Activated CD4-positive, CD25-positive, alpha-beta regulatory T cell treated with anti-CD3 and anti-CD28 coated beads, Interleukin-2, amount 50 U/mL, for 16 hours (primary cell): ENCODE results near the gene STBD1.
"Not testable (repeated sequence)": the region's sequence is repeated elsewhere in the genome, so short reads cannot be mapped to it uniquely, and the experiment has no call there.

Experiments
- DNase-seq: peaks from one replicate; pipeline ENCODE4 v3.0.0-alpha.2; 2020; ENCODE audit warnings: low read depth, low spot score

Gene STBD1

GRCh38 chr4:76283900-76284299, 22.6 kb upstream of the STBD1 start:
- DNase-seq, result no peak

- DNase-seq, result not testable (repeated sequence)
These were observed 18.7 kb upstream of the STBD1 start for GRCh38 chr4:76287811-76288210.

- DNase-seq, result no peak
These were observed 13.8 kb upstream of the STBD1 start for GRCh38 chr4:76292730-76293129.

GRCh38 chr4:76293772-76294171, 12.8 kb upstream of the STBD1 start:
- DNase-seq, result no peak

GRCh38 chr4:76296286-76296820, 10.2 kb upstream of the STBD1 start:
- no peak for DNase-seq

- DNase-seq, result no peak
These were observed 8.3 kb upstream of the STBD1 start for GRCh38 chr4:76298227-76298626.

- no peak for DNase-seq
These were observed 6.5 kb upstream of the STBD1 start for GRCh38 chr4:76300012-76300411.

GRCh38 chr4:76301068-76301774, 5.3 kb upstream of the STBD1 start:
- no peak for DNase-seq

GRCh38 chr4:76301775-76302162, 4.8 kb upstream of the STBD1 start:
- no peak for DNase-seq

GRCh38 chr4:76302826-76303438, 3.6 kb upstream of the STBD1 start:
- DNase-seq, result no peak

- DNase-seq, result no peak
These were observed 1.4 kb upstream of the STBD1 start for GRCh38 chr4:76305033-76305687.

- no peak for DNase-seq
These were observed 538 bp downstream of the STBD1 start for GRCh38 chr4:76306882-76307659.

GRCh38 chr4:76307660-76308014, 1.1 kb downstream of the STBD1 start:
- no peak for DNase-seq

GRCh38 chr4:76308548-76308947, 2.0 kb downstream of the STBD1 start:
- no peak for DNase-seq

GRCh38 chr4:76309939-76310550, 3.5 kb downstream of the STBD1 start:
- DNase-seq, result no peak

- no peak for DNase-seq
These were observed 4.2 kb downstream of the STBD1 start for GRCh38 chr4:76310683-76311082.

- DNase-seq, result no peak
These were observed 5.4 kb downstream of the STBD1 start for GRCh38 chr4:76311896-76312331.

GRCh38 chr4:76312457-76312856, 5.9 kb downstream of the STBD1 start:
- no peak for DNase-seq

- DNase-seq, result no peak
These were observed 7.0 kb downstream of the STBD1 start for GRCh38 chr4:76313547-76313946.

GRCh38 chr4:76315267-76315918, 8.9 kb downstream of the STBD1 start:
- DNase-seq, result no peak

GRCh38 chr4:76316131-76316530, 9.6 kb downstream of the STBD1 start:
- DNase-seq, result no peak
